GM19467 (cell line): ENCODE data around the gene LEKR1.

Experiments
- ATAC-seq: cut with Tn5 transposase; IDR thresholded peaks from one replicate; pipeline ENCODE4 v1.9.1; 2021; ENCODE audit warnings: mild to moderate bottlenecking, moderate library complexity; ENCODE audit not compliant: unreplicated experiment

LEKR1 gene

DNA sequence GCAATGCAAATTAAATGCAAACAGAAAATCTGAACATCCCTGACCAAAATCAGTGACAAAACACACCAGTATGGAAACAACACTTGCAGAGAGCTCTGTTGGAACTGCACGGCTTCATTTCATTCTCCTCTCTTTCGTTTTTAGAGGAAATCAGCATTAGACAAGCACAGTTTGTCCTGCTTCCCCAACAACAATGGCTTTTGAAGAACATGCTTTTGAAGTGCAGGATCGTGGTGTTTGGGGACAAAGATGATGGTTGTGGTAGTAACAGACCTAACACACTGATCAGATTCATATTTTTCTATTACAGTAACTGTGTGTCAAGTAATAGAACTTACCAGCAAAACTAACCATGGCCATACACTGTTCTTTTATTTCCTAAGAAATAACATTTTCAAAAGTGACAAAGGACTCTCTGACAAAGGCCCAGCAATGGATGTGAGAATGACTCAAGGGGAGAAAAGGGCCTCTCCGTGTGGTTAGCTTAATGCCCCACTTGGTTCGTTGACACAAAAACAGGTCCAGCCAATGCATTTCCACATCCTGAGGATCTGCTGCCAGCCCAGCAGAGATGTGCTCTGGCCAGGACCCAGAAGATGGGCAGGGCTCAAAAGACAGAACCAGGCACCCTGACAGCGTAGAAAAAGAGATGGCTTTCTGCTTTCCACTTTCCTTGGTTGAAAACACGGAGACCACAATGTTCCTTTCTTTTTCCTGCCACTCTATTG, 249.7 kb downstream of the LEKR1 start:
- no peak for ATAC-seq

DNA sequence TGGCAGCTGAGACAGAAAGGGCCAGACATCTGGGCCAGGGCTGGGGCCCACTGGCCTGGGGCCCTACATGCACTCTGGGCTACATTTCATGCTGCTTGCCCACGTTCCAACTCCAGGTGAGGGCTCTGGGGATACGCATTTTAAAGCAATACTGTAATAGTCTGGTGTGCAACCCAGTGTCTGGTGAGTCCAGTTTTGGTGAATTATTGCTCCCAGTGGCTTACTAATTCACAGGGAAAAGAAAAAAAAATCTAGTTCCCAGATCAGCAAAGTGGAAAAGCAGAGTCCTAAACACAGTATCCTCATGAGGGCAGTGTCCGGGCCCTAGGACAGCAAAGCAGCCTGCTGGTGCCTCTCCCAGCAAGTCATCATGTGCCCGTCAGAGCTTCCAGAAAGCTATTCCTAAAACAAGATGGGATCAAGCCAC, 251.4 kb downstream of the LEKR1 start:
- ATAC-seq, result no peak

DNA sequence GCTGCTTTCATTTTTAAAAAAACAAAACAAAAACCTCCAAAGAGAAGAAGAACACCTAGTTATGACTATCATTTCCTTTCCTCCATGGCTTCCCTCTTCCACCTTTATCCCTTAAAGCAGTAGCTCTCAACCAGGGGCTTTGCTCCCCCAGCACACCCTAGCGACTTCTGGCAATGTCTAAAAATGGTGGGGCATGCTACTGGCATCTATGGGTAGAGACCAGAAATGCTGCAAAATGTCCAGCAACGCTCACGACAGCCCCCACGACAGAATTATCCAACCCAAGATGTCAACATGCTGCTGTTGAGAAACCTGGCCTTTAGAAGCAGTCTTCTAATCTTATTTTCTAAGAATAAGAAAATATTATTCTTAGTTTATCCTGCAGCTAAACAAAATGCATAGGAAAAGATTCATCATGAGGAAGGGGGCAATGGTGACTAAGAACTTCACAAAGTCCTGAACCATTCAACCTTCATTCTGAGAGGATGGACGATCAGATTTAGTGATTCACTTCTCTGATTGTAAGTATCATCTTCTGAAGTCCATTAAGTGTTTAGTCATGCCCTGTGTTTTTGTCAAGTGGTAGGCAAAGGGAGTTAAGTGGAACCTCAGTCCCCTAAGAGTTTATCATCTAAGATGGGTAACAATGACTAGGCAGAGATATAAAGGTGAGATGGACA, 252.1 kb downstream of the LEKR1 start:
- no peak for ATAC-seq

DNA sequence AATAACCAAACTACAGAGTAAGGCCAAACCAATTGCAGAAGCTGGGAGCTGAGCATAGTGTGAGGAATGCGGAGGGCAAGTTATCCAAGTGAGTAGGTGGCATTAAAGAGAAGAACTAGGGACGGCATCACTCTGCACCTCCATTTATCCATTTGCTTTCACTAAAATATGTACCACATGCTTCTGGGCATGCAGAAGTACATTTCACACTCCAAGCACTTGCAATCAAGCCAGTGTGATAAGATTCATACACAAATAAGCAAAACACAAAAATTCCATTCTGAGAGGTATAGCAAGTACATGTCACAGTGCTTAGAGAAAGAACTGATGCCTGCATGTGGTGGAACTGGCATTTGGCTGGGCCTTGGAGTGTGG, 252.6 kb downstream of the LEKR1 start:
- ATAC-seq, result no peak

DNA sequence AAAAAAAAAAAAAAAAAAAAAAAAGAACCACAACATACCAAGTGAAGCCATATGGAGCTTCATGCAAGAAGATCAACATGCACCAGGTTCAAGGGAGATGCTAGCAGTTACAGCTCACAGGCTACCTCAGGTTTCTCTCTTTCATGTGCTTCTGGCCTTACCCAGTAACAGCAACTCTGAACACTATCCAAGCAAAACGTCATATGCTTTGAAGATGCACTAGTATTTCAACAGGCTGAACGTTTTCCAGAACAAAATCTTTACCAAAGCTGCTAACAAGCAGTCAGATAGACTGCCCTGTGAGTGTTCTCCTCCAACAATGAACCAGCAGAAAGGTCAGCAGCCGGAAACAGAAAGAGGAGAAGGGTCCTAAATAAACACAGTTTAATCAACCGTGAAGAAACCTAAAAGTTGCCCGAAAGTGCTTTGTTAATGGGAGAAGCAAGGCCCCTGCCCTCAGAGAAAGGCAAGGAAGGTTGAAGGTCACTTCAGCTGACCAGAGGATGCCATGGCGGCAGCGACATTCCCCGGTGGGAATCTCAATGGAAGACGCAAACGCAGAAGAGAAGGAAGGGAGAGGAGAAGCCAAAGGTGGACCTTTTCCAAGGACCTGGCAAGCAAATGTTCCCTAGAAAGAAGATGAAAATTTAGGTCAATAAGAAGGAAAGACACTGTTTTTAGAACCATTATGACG, 253.7 kb downstream of the LEKR1 start:
- ATAC-seq, result no peak

DNA sequence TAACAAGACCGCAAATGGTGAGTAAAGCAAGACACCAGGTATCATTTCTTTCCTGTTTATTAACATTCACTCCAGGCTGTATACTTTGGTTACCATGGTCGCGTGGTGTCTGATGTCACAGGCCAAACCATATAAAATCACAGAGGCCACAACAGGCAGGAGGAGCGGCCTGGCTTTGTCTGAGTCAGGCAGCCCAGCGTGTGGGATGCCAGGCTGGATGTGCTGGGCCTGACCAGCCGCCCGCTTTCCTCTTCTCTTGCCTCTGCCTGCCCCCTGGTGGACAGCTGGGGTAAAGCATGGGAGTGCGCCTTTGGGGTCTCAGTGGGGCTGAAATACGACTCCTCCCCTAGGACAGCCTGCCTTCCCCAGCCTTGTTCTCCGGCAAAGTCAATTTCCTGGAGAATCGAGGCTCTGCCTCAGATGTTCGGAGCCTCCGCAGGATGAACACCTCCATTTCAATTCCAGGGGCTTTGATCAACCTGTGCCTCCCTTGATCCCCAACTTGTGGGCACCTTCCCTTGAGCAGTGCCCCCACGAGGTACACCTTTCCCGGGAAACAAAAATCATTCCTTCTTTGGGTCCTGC, 255.6 kb downstream of the LEKR1 start:
- peak; percentile 78 for ATAC-seq

DNA sequence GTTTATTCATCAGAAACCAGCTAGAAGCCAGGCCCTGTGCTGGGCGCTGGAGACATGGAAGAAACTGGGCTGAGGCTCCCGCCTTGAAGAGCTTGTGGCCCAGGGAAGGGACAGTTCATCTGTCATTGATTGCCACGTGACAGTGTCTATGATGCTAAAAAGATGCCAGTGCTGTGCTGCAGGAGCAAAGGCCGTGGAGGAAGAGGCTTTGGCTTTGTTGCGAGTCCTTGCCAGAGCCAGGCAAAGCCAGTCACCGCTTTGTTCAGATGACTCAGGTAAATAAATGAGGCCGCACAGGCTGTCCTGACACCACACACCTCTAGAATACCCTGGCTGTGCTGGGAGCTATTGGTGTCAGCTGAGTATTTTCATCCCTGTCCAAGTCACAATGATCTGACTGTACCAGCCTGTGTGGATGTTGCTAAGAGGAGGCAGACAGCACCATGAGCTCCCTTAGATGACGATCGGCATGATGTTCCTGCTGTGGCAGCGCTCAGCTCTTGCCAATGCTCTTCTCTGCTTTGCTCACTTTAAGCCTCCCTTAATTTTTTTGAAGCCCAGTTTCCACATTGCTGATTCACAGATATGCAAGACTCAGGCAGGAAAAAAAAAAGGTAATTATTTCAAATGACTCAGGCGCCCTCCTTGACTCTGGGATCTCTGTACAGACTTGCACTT, 256.3 kb downstream of the LEKR1 start:
- no peak for ATAC-seq

DNA sequence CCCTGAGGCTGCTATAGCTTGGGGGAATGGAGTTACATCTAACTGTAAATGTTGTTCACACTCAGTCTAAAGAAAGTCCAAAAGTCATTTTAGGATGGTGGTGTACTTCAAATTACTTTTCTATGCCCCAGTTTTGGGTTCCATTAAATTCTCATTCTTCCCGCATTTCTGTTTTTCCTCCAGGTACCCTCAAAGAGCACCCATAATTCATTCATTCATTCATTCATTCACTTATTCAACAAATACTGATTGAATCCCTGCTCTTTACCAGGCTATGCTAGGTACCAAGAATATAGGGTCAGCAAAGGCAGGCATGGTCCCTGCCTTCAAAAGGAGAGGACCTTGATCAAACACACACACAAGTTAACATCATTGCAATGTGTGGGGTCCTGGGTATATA, 257.7 kb downstream of the LEKR1 start:
- ATAC-seq, result no peak

DNA sequence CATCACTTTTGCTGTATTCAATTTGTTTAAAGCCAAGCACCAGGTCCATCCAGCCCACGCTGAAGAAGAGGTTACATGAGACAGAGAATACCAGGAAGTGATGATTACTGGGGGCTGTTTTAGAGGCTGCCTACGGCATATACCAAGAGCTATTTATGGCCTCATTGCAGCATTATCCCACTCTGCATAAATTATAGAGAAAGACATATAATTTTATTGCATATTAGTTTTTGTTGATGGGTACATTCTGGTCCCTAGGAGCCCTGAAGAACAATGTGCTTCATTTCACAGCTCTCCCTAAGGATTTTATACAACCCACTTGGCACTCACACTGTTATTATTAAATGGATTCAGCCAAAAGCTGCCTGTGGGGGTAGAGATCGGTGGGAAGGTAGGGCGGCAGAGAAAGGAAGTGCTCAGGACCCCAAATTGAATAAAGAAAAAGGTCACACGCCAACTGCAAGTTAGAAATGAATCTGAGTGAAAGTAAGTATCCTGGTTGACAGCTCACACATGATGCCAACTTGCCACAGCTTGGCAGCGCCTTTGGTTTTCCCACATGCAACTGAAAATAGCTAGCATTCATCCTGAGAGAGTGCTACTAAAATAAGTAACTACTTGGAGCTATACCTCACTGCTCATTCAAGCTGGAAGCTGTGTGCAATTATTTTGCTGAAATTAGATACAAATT, 260.1 kb downstream of the LEKR1 start:
- no peak for ATAC-seq

DNA sequence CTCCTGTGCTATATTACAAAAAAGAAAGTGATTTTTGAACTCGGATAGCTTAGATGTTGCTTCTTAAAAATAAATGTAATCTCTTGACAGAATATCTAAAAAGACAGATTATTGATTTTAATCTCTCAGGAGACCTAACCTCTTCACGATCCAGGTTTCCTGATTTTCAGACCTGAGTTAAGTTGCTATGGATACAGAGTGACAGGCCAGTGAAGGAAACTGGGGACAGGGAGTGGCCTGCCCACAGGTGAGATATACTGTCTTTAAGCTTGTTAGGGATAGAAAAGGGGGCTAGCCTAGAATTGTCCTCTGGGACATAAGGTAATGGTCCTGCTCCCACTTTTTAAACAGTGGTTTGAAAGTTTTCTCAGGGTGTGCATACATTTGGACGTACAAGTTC, 260.6 kb downstream of the LEKR1 start:
- no peak for ATAC-seq

DNA sequence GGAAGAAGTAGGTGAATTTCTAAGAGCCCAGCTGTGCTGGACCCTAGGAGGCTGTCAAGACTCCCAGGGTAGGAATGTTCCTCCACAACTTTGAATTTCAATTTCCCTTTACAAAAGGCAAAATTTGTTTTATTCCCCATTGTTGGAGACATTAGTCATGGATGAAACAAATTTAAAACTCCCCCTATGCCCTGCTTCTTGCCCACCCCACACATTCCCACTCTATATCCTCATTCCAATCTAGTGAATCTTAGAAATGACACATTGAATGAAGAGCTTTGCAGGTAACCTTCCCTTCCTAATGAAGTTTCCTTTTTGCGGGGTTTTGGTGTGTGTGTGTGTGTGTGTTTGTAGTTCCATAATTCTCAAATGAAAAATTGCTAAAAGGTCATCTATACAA, 261.2 kb downstream of the LEKR1 start:
- no peak for ATAC-seq

DNA sequence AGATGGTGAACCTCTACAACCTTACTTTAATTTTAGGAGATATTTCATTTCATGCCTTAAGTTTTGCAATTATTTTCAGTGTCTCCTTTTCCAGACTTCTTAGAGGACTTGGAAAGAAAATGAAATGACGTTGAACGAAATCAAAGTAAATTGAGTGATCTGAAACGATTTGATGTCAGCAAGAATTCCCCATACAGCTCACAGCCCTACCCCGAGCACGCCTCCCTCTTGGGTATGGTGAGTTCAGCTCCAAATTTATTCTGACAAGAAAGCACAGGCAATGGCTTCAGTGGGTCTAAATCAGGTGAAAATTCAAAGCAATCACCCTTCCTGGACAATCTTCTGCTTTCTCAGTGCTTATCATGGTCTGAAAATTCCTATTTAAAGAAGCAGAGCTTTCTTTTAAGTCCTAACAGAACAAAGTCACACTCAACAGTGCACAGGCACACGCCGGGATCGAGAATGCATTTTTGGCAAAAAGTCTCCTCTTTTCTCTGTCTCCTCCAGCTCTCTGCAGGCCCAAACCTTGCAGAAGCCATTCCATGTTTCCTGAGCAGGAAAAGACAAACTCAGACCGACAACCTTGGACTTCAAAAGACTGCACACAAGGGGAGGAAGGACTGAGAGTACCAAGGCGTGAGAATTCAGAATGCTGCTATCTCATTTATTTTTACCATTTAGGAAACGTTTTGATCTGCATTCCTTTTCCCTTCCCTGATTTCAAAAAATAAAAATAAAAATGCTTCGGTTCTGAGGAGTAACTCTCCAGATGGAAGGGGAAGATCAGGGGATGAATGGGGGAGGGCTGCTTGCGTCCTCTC, 261.8 kb downstream of the LEKR1 start:
- no peak for ATAC-seq

DNA sequence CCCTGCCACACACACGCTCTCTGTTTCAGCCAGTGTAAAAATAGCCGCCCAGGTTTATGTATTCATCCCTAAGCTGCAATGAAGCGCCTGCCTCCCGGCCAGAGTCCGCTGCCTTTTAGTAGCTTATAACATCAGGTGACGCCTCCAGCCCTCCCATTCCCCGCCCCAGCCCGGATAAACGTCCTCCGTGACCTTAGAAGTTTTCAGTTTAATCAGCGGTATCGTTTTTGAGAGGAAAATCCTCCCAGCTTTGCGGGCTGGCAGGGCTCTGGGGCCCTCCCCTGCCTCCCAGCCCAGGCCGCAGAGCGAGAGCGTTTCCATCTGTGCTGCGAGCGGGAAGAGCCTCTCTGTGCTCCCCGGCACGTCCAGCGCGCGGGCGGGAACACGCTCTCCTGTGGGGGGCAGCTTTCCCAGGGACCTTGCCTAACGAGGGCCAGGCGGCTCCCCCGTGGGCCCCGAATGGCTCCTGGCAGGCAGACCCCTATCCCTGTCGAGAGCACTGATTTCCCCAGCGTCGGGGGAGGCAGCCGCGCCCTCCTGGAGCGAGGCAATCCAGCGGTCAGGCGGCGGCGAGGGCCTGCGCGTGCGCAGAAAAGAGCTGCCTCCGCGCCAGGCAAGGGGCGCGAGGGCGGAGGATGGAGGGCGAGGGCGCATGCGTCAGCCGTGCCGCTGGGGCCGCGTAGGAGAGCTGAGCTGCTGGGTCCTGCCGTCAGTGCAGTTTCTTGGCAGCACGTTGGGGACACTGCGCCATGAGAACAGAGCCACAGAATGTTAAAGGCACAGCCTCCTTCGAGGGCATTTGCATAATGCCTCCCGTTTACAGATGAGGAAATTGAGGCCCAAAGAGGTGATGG, 262.7 kb downstream of the LEKR1 start:
- ATAC-seq, result peak; percentile 69

DNA sequence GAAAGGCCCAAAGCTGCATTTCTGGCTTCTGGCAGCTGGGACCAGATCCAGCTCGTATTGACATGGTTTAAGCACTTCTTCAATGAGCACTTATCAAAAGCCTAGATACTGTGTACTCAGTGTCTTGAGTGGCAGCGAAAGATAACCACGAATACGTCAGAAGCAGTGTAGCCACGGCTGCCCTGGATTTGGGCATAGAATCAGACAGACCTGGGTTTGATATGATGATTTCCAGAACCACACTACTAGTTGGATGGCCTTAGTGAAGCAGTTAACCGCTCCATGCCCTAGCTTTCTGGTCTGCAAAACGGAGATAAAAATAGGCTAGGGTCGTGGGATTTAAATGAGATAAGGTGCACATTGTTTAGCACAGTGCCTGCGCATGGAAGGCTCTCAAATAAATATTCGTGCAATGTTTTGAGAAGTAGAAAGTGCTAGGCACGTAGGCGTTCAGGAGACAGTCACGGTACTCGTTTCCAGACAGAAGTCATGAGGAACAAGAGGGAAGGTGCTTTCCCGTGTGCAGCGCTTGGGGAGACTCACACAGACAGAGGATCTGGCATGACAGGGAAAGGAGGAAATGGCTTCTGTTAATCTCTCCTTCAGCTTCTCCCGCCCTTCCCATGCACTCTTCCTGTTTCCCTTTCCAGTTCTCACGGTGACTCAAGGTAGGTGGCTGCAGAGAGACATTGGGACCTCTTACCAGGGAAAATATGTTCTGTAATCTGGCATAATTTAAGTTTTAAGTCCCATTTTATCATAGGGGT, 263.5 kb downstream of the LEKR1 start:
- ATAC-seq, result peak; percentile 9

DNA sequence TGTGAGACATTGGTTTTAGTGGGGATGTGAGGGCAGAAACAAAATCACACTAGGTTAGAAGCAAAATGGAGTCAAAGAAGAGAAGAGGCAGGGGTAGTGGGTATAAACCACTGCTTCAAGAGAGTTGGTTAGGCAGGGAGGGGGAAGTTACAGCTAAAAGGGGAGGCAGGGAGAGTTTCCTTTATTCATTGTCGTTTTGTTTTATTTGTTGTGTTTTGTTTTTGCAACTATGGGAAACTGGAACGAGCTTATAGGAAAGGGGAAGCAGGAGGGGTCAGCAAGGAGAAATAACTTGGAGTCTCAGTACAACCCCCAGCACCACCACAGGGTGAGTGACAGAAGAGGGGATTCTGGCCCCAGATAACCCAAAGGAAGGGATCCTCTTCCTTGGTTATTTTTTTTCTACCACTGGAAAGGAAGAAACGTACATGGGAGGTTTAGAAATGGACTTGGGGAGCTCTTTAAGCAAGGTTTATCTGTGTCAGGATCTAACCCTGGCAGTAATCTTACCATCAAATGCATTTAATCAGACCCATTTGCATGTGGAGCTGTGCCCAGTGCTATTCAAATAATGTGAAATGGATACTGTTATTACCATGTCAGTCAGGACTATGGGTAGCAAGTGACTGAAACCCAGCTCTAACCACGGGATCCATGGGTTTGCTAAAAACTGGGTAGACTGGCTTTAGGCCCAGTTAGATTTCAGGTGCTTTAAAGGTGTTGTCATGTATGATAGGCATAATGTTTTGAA, 265.1 kb downstream of the LEKR1 start:
- ATAC-seq, result no peak

DNA sequence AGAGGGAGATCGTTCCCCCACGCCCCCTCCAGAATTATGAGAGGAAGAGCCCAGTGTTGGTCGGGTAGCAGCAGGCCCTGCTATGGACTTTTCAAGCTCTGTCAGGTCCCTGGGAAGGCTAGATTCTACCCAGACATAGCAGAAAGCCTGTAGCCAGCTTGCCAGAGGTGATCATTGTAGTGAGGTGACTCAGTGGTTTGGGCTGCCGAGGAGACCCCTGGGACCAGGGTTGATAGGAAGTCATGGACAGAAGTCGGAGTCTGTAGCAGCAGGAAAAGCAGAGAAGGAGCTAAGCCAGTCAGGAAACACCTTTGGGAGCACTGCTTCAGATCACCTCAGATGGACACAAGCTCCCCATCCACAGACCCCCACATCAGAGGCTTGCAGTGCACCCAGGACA, 266.1 kb downstream of the LEKR1 start:
- no peak for ATAC-seq

DNA sequence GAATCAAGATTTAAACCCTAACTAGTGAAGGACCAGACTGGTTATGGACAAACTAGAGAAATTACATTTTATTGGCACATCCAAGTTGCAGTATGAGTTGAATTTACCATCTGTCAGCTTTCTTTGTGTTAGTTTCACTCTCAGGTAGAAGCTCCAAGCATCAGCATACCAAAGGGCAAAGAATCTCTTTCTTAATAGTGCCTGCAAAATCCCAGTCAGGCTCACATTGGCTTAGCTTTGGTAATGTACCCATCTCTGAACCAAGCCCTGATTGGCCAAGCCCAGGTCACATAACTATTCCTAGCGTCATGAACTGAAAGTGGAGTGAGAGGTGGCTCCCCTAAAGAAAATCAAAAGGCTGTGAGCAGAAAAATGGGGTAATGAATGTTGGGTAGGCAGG, 266.9 kb downstream of the LEKR1 start:
- ATAC-seq, result no peak
